AG04449 (cell line): Measurements from ENCODE around the gene NMUR1.
"Not testable (repeated sequence)": the region's sequence is repeated elsewhere in the genome, so short reads cannot be mapped to it uniquely, and the experiment has no call there.

Source experiments
- CTCF ChIA-PET: fragments of 350-600 bp; formaldehyde crosslinking; extraction: SDS; loops from one replicate; lab custom pipeline; 2021; ENCODE audit warnings: antibody characterized with exemption; lab: Yijun Ruan, JAX
- POLR2A ChIA-PET: fragments of 400-600, 350-600 bp; formaldehyde crosslinking; extraction: SDS; loops from one replicate; lab custom pipeline; 2020; ENCODE audit warnings: antibody characterized with exemption, inconsistent platforms; lab: Yijun Ruan, JAX
- DNase-seq: peaks from one replicate; pipeline ENCODE4 v3.0.0-alpha.2; 2010; ENCODE audit warnings: low read depth, low spot score
- H3K4me3 ChIP-seq: 2 replicates; pipeline ENCODE4 v1.5.1; 2011; ENCODE audit warnings: low read depth, mild to moderate bottlenecking, control low read depth, low read length
- TF ChIP-seq, protein P1 (sequence below): IDR thresholded peaks from one replicate; pipeline ENCODE4 v1.5.1; 2011; ENCODE audit warnings: mild to moderate bottlenecking, moderate library complexity, low read length, control low read depth, inconsistent platforms; ENCODE audit not compliant: insufficient read depth; ENCODE audit errors: missing control alignments

Gene NMUR1

DNA sequence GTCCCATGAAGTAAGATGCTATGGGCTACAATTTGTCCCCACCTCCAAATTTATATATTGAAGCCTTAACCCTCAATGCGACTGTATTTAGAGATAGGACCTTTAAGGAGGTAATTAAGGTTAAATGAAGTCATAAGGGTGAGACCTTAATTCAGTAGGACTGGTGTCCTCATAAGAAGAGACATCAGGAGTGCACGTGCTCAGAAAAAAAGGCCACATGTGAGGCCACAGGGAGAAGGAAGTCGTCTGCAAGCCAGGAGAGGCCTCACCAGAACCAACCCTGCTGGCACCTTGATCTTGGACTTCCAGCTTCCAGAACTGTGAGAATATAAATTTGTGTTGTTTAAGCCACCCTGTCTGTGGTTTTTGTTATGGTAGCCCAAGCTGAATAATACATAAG, 36.9 kb upstream of the NMUR1 start:
- ChIA-PET POLR2A (no interaction called here), CTCF (interaction anchor here (1.5 to 8.3 kb wide), 3 partner anchors 9 to 50 kb away, joined by 6 to 159 read pairs (median 8); no protein-coding TSS in a partner anchor)
- TF ChIP-seq, protein P1, sequence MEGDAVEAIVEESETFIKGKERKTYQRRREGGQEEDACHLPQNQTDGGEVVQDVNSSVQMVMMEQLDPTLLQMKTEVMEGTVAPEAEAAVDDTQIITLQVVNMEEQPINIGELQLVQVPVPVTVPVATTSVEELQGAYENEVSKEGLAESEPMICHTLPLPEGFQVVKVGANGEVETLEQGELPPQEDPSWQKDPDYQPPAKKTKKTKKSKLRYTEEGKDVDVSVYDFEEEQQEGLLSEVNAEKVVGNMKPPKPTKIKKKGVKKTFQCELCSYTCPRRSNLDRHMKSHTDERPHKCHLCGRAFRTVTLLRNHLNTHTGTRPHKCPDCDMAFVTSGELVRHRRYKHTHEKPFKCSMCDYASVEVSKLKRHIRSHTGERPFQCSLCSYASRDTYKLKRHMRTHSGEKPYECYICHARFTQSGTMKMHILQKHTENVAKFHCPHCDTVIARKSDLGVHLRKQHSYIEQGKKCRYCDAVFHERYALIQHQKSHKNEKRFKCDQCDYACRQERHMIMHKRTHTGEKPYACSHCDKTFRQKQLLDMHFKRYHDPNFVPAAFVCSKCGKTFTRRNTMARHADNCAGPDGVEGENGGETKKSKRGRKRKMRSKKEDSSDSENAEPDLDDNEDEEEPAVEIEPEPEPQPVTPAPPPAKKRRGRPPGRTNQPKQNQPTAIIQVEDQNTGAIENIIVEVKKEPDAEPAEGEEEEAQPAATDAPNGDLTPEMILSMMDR: no peak
- DNase-seq: no peak
- no peak overlapping the region for H3K4me3 ChIP-seq

DNA sequence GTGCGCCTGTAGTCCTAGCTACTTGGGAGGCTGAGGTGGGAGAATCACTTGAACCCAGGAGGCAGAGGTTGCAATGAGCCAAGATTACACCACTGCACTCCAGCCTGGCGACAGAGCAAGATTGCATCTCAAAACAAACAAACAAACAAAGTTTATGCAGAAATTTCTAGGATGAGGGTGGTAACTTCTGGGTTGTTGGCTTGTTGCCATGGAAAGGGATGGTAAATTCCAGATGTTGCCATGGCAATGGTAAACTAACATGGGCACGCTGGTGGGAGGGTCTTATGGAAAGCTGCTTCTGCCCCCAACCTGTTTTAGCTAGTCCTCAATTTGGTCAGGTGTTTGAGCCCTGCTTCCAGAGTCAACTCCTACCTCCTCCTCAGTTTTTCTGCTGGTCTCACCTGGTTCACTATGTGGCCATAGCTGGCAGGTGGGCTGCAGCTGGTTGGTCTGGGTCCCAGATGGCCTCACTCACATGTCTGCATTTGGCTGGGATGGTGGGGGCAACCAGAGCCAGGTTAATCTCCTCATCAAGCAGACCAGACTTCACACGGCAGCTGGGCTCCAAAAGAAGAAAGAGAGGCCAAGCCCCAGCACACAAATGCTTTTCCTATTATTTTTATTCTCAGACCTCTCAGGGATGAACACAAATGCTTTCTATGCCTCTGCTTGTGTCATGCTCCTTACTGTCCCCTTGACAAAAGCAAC, 35.8 kb upstream of the NMUR1 start:
- CTCF ChIA-PET: interaction anchor here (0.6 to 8.3 kb wide), 6 partner anchors 8 to 49 kb away, joined by 3 to 159 read pairs (median 4); no protein-coding TSS in a partner anchor
- H3K4me3 ChIP-seq: no peak overlapping the region
- POLR2A ChIA-PET: no interaction called here
- no peak for DNase-seq
- TF ChIP-seq, protein P1: no peak

DNA sequence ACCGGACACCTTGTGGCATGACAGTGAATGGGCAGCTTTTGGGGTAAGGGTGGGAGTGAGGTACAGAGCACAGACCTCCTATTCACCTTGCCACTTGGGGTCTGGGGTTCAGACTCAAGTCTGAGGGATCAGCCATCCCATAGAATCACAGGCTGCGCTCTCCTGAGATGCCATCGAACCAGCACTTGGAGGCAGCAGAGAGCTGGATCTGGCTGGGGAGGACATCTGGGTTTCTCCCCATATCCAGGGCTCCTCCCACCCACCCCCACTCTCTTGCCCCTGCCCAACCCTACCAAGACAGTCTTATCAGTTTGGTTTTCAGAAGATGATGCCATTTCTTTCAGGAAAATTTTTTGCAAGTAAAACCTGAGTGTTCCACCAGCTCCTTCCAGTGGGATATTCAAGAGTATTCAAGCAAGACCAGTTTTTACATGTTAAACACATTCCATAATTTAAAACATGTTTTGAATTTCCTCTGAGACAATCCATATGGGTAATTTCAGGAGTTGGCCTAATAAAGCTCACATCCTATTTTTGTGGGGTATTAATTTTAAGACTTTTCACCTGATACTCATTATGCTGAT, 33.2 kb upstream of the NMUR1 start:
- ChIA-PET CTCF (interaction anchor here (0.6 to 8.3 kb wide), 32 partner anchors 8 to 236 kb away, joined by 3 to 159 read pairs (median 7); partner anchors contain the start of gene TEX44), POLR2A (interaction anchor here (1.0 kb wide), 1 partner anchor 100 kb away, joined by 4 read pairs; no protein-coding TSS in a partner anchor)
- H3K4me3 ChIP-seq: no peak overlapping the region
- no peak for DNase-seq
- TF ChIP-seq, protein P1: peak; percentile 79

DNA sequence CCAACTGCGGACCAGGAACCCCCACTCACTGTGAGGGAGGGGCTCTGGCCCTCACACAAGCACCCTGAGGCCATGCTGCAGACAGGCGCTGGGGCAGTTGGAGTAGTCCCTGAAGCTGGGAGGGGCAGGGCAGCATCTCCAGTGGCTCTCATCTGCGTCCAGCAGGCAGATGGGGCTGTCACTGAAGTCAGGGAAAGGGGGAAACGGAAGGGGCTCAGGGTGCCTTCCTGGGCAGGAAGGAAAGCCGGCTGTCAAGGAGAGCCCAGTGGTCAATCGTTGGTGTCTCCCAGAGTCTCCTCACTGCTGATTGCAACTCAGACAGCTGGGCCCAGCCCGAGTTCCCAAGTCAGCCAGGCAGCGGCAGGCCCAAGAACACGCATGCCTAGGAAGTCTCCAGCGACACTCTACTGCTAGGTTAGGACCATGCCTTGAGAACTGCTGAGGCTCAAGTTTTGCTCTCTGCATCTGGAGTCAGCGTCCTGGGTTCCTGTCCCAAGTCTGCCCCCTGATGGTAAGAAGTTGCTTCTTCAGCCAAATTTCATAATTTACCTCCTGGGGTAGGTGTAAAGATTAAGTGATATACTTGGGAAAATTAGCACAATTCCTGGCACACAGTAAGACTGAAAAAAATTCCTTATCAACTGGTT, 27.4 kb upstream of the NMUR1 start:
- TF ChIP-seq, protein P1: peak; percentile 66
- peak; percentile 23 for DNase-seq
- CTCF ChIA-PET: interaction anchor here (0.7 to 5.4 kb wide), 29 partner anchors 9 to 91 kb away, joined by 3 to 127 read pairs (median 5); partner anchors contain the start of gene NMUR1
- no peak overlapping the region for H3K4me3 ChIP-seq
- POLR2A ChIA-PET: interaction anchor here (1.0 kb wide), 1 partner anchor 93 kb away, joined by 4 read pairs; the partner anchor contains the start of gene NCL

DNA sequence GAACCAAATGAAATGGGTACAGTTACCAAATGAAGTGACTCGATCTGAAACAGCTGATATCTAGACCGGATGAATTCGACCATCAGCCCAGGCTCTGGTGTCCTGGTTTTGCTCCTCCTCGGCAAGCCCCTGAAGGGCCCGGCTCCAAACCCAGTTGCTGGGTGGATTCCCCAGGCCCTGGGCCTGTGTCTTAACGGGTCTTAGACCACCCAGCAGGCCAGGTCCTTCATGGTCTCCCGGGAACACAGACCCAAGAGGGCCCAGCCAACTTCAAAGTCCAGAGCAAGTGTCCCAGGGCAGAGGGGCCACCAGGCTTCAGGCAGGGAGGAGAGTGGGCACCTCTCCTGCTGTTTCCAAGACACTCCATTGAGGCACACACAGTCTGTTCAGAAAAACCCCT, 26.7 kb upstream of the NMUR1 start:
- POLR2A ChIA-PET: no interaction called here
- CTCF ChIA-PET: interaction anchor here (1.1 to 5.4 kb wide), 9 partner anchors 14 to 74 kb away, joined by 3 to 127 read pairs (median 7); no protein-coding TSS in a partner anchor
- TF ChIP-seq, protein P1: no peak
- no peak for DNase-seq
- H3K4me3 ChIP-seq: no peak overlapping the region

DNA sequence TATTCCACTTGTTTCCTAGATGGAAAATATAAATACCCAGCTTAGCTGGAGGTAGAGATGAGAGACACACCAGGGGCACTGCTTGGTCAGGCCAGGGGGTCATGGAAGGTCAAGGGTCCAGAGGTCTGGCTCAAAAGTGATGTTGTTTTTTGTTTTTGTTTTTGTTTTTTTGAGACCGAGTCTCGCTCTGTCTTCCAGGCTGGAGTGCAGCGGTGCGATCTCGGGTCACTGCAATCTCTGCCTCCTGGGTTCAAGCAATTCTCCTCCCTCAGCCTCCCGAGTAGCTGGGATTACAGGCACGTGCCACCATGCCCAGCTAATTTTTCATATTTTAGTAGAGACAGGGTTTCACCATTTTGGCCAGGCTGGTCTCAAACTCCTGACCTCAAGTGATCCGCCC, 26.3 kb upstream of the NMUR1 start:
- POLR2A ChIA-PET, DNase-seq, H3K4me3 ChIP-seq: not testable (repeated sequence)
- CTCF ChIA-PET: interaction anchor here (0.6 to 5.4 kb wide), 9 partner anchors 13 to 74 kb away, joined by 3 to 127 read pairs (median 6); no protein-coding TSS in a partner anchor
